ENCODE results near the gene DOCK11.

The DOCK11 gene

GRCh38 chrX:118621081-118621759 lies 125.6 kb downstream of the DOCK11 start:
- no peaks in the 10 kb centered on the region for H3K9me3 ChIP-seq (ENCODE audit: low read length)
- no peak for TF ChIP-seq EZH2 (IDR thresholded peaks at IDR 0.05; ENCODE audit: borderline replicate concordance, low read length)
- TF ChIP-seq CTCF (IDR thresholded peaks at IDR 0.05; ENCODE audit: low read length) = no peak
- no peaks in the 10 kb centered on the region; the same call in 1 of the 2 replicates for H3K36me3 ChIP-seq (ENCODE audit: insufficient read depth, low read length)
- no peaks in the 10 kb centered on the region for H3K4me1 ChIP-seq (ENCODE audit: insufficient read depth, low read length, severe bottlenecking)
- no peaks in the 10 kb centered on the region for H3K27me3 ChIP-seq (ENCODE audit: insufficient read depth, low read length)
- no peak overlapping the region for H2AFZ ChIP-seq (ENCODE audit: low read length)
- no peak overlapping the region for H3K4me2 ChIP-seq (ENCODE audit: low read length)
- no peak overlapping the region for H3K27ac ChIP-seq (ENCODE audit: low read depth, low read length, poor library complexity, severe bottlenecking)
- no peaks in the 10 kb centered on the region for H4K20me1 ChIP-seq (ENCODE audit: insufficient read depth, low read length)
- no peak overlapping the region for H3K4me3 ChIP-seq (ENCODE audit: low read depth, low read length, poor library complexity, severe bottlenecking)
- H3K9me2 ChIP-seq (ENCODE audit: low read depth, low read length) = no peaks in the 10 kb centered on the region
- no peak overlapping the region for H3K9ac ChIP-seq (ENCODE audit: low read length)
- no peaks in the 10 kb centered on the region for H3K79me2 ChIP-seq (ENCODE audit: insufficient read depth, low read length)
- no peaks in the 10 kb centered on the region for H3F3A ChIP-seq (ENCODE audit: insufficient read depth, low read length)

GRCh38 chrX:118623062-118623461 lies 127.4 kb downstream of the DOCK11 start:
- Histone ChIP-seq H3K4me1 (ENCODE audit: insufficient read depth, low read length, severe bottlenecking) (no peaks in the 10 kb centered on the region), H3K9me3 (ENCODE audit: low read length) (no peaks in the 10 kb centered on the region), H3K27ac (ENCODE audit: low read depth, low read length, poor library complexity, severe bottlenecking) (no peak overlapping the region), H3F3A (ENCODE audit: insufficient read depth, low read length) (no peaks in the 10 kb centered on the region), H3K27me3 (ENCODE audit: insufficient read depth, low read length) (no peaks in the 10 kb centered on the region), H4K20me1 (ENCODE audit: insufficient read depth, low read length) (no peaks in the 10 kb centered on the region), H3K36me3 (ENCODE audit: insufficient read depth, low read length) (no peaks in the 10 kb centered on the region; the same call in 1 of the 2 replicates), H2AFZ (ENCODE audit: low read length) (no peak overlapping the region), H3K9ac (ENCODE audit: low read length) (no peak overlapping the region), H3K4me2 (ENCODE audit: low read length) (no peak overlapping the region), H3K9me2 (ENCODE audit: low read depth, low read length) (no peaks in the 10 kb centered on the region), H3K4me3 (ENCODE audit: low read depth, low read length, poor library complexity, severe bottlenecking) (no peak overlapping the region), H3K79me2 (ENCODE audit: insufficient read depth, low read length) (no peaks in the 10 kb centered on the region)
- no peak for TF ChIP-seq CTCF (IDR thresholded peaks at IDR 0.05; ENCODE audit: low read length)
- no peak for TF ChIP-seq EZH2 (IDR thresholded peaks at IDR 0.05; ENCODE audit: borderline replicate concordance, low read length)

- no peaks in the 10 kb centered on the region for H3K27me3 ChIP-seq (ENCODE audit: insufficient read depth, low read length)
- no peaks in the 10 kb centered on the region for H3K9me2 ChIP-seq (ENCODE audit: low read depth, low read length)
- no peaks in the 10 kb centered on the region for H3K4me1 ChIP-seq (ENCODE audit: insufficient read depth, low read length, severe bottlenecking)
- H3K4me2 ChIP-seq (ENCODE audit: low read length) = no peak overlapping the region
- no peak for TF ChIP-seq CTCF (IDR thresholded peaks at IDR 0.05; ENCODE audit: low read length)
- H3K36me3 ChIP-seq (ENCODE audit: insufficient read depth, low read length) = peaks cover 6% of the 10 kb centered on the region; the same call in 1 of the 2 replicates
- H4K20me1 ChIP-seq (ENCODE audit: insufficient read depth, low read length) = no peaks in the 10 kb centered on the region
- no peak overlapping the region for H3K9ac ChIP-seq (ENCODE audit: low read length)
- H3K27ac ChIP-seq (ENCODE audit: low read depth, low read length, poor library complexity, severe bottlenecking) = no peak overlapping the region
- no peaks in the 10 kb centered on the region for H3K9me3 ChIP-seq (ENCODE audit: low read length)
- no peak overlapping the region for H2AFZ ChIP-seq (ENCODE audit: low read length)
- no peak overlapping the region for H3K4me3 ChIP-seq (ENCODE audit: low read depth, low read length, poor library complexity, severe bottlenecking)
- no peaks in the 10 kb centered on the region for H3K79me2 ChIP-seq (ENCODE audit: insufficient read depth, low read length)
- H3F3A ChIP-seq (ENCODE audit: insufficient read depth, low read length) = no peaks in the 10 kb centered on the region
These were observed 130.7 kb downstream of the DOCK11 start for GRCh38 chrX:118626346-118626745.
